ENCODE measurements around the gene AREG.

The AREG gene

DNA sequence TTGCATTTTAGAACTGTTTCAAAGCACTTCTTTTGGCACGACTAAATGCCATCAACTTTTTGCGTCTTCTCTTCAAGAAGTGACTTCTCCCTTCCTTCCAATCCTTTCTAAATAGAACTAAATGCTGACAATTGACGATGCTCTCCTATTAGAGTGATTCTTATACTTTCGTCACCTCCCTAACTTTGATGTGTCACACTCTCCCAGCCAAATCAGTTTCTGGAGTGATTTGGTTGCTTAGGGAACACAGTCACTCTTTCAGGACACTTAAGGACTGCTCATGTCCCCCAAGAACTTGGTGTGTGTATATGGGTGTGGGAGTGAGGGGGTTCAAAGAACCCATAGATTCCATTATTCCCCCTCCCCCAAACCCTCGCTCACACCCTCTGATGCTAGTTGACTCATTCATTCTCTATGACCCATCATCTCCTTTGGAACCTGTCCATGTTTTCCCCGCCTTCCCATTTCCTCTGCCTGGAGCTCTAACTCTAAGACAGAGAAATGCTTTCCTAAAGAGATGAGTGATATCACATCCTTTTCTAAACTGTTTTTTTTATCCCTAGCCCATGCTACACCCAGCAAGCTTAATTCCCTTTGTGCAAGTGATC, 26.8 kb upstream of the AREG start:
- DNase-seq (ENCODE audit: low read depth) = peak; percentile 95
- TF ChIP-seq, protein P1, sequence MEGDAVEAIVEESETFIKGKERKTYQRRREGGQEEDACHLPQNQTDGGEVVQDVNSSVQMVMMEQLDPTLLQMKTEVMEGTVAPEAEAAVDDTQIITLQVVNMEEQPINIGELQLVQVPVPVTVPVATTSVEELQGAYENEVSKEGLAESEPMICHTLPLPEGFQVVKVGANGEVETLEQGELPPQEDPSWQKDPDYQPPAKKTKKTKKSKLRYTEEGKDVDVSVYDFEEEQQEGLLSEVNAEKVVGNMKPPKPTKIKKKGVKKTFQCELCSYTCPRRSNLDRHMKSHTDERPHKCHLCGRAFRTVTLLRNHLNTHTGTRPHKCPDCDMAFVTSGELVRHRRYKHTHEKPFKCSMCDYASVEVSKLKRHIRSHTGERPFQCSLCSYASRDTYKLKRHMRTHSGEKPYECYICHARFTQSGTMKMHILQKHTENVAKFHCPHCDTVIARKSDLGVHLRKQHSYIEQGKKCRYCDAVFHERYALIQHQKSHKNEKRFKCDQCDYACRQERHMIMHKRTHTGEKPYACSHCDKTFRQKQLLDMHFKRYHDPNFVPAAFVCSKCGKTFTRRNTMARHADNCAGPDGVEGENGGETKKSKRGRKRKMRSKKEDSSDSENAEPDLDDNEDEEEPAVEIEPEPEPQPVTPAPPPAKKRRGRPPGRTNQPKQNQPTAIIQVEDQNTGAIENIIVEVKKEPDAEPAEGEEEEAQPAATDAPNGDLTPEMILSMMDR (IDR thresholded peaks at IDR 0.05; ENCODE audit: insufficient read depth, low read depth, low read length, missing control alignments) = no peak
- no peak overlapping the region for H3K4me3 ChIP-seq (ENCODE audit: low read length)

DNA sequence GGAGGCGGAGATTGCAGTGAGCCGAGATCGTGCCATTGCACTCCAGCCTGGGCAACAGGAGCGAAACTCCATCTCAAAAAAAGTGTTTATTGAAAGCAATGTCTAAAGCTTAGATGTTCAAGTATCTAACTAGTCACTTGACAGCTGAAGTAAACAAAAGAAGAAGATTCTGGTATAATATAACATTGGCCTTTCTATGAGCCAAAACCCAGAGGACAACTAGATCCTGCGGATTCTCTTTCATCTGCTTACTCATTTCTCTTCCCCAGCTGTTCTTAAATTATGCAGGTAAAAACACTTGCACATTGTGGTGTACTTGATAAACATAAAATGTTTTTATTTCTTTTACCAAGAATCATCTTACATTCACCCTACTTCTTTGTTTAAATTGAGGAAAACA, 24.1 kb upstream of the AREG start:
- H3K4me3 ChIP-seq (ENCODE audit: low read length) = no peak overlapping the region
- TF ChIP-seq, protein P1 (IDR thresholded peaks at IDR 0.05; ENCODE audit: insufficient read depth, low read depth, low read length, missing control alignments) = no peak
- DNase-seq (ENCODE audit: low read depth) = no peak

DNA sequence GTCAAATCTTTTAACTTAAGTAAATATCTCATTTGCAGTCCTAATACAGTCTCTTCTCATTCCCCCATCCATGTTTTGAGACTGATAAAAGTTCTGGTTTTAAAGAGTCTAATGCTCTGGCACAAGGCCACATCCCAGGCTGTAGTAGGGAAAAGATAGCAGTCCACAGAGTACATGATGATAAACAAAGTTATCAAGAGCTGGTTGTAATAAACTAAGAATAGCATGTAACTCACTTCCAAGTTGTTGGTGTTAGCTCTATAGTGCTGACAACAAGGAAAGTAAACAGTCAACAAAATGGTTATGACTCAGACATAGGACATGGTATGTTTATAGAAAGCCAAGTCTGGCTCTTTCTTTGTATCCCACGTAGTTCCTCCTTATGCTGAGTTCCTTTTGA, 21.8 kb upstream of the AREG start:
- DNase-seq (ENCODE audit: low read depth) = peak; percentile 61

DNA sequence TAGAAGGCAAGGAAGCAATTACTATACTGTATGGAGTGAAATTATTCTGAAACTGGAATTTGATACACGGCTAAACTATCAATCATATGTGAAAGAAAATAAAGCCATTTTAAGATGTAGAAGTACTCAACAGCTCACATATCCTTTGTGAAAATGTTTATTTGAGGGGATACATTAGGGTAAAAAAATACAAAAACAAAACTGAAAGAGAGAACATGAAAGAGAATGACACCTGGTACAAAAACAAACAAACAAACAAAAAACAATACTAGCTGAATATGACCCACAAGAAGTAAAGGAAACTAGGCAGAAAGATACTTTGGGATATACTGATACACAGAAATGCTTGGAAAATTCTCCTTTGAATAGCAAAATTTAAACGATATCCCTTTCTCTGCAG, 20.8 kb upstream of the AREG start:
- no peak overlapping the region for H3K4me3 ChIP-seq (ENCODE audit: low read length)
- TF ChIP-seq, protein P1 (IDR thresholded peaks at IDR 0.05; ENCODE audit: insufficient read depth, low read depth, low read length, missing control alignments) = no peak
- no peak for DNase-seq (ENCODE audit: low read depth)

More for the DNA sequence above, 21.8 kb upstream of the AREG start:
- TF ChIP-seq, protein P1 (IDR thresholded peaks at IDR 0.05; ENCODE audit: insufficient read depth, low read depth, low read length, missing control alignments) = no peak
- H3K4me3 ChIP-seq (ENCODE audit: low read length) = no peak overlapping the region

DNA sequence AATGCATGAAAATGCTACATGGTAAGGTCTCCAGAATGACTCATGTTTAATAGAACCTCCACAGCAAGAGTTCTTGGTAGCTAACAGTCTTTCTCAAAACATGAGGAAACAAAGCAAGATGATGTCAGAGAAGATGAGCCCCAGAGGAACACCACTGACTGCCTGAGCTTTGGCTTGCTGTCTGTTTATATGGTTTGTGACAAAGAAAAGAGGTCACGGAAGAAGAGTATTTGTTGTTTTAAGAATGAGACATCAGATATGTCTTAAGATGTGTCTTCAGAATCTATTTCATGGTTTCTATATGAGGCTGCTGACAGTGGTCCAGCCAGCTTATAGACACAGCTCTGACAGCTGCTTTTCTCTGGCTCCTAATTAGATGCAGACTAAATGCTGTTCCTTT, 18.8 kb upstream of the AREG start:
- no peak overlapping the region for H3K4me3 ChIP-seq (ENCODE audit: low read length)
- TF ChIP-seq, protein P1 (IDR thresholded peaks at IDR 0.05; ENCODE audit: insufficient read depth, low read depth, low read length, missing control alignments) = no peak
- DNase-seq (ENCODE audit: low read depth) = peak; percentile 69

DNA sequence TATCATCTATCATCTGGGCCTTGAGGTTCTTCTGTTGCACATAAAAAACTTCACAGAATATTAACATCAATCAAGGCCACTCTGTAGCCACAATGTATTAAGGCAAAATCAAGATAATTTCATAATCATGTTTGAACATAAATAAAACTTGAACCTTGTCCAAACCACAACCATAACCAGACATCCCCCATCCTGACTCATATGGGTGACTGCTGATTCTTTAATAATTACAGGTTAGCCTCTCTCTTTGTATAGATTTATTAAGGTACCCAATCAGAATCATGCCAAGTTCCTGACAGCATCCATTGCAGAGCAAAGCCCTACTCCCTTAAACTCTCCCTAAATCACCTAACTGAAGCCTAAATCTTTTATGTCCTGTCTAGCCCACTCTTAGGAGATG, 16.7 kb upstream of the AREG start:
- DNase-seq (ENCODE audit: low read depth) = peak; percentile 88
- TF ChIP-seq, protein P1 (IDR thresholded peaks at IDR 0.05; ENCODE audit: insufficient read depth, low read depth, low read length, missing control alignments) = no peak
- no peak overlapping the region for H3K4me3 ChIP-seq (ENCODE audit: low read length)
